ENCODE results near the gene ATP13A3.

The ATP13A3 gene

DNA sequence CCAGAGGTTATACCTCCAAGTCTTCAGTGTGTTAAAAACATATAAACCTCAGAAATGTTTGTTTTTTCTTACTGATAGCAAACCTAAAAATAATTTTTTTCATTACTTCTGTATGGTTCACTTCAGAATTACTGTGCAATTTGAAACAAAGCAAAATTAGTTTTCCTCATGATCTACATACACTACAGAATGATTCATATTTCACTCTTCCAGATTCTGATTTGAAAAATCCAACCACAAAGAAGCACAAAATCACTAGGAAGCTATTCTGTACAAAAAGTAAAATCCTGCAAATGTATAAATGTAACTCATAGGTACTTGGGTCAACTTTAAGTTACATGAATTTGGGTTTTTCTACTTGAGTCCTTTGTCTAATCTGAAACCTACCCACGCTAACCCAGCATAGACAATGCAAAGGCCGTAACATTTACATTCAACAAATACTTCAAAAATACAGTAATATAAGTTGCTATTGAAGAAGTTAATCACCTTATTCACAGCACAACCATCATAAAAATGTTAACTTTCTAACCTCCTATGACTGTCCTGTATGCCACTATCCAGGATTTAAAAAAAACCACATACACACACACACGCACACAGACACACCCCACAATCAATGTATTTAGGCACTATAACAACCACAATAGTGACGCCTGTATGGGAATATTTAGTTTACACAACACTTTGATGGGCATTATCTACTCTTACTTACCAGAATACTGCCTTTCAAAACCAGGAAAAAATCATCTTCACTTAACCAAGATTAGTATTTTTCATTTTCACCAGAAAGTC lies 11.5 kb downstream of the ATP13A3 start:
- DNase-seq (ENCODE audit: low read depth), result no peak
- TF ChIP-seq, protein P1, sequence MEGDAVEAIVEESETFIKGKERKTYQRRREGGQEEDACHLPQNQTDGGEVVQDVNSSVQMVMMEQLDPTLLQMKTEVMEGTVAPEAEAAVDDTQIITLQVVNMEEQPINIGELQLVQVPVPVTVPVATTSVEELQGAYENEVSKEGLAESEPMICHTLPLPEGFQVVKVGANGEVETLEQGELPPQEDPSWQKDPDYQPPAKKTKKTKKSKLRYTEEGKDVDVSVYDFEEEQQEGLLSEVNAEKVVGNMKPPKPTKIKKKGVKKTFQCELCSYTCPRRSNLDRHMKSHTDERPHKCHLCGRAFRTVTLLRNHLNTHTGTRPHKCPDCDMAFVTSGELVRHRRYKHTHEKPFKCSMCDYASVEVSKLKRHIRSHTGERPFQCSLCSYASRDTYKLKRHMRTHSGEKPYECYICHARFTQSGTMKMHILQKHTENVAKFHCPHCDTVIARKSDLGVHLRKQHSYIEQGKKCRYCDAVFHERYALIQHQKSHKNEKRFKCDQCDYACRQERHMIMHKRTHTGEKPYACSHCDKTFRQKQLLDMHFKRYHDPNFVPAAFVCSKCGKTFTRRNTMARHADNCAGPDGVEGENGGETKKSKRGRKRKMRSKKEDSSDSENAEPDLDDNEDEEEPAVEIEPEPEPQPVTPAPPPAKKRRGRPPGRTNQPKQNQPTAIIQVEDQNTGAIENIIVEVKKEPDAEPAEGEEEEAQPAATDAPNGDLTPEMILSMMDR (conservative IDR thresholded peaks at IDR 0.05; ENCODE audit: low read length), result no peak
- no peak overlapping the region for H3K4me3 ChIP-seq (ENCODE audit: low read length)

DNA sequence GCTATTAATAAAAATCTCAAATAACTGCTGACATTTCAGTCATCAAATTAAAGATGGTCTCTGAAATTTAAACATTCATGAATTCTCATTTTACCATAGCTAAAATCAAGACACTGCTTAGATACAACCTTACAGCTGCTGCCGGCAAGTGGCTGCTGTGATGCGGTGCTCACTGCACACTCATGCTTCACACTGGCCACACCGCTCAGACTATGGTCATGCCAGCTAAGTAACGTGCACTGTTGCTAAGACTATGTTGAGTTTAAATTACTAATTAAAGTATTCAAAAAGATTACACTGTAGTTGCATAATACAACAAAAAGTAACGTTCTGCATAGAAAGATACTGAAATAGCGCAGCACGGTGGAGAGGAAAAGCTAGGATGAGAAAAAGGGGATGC lies 12.1 kb downstream of the ATP13A3 start:
- TF ChIP-seq, protein P1 (conservative IDR thresholded peaks at IDR 0.05; ENCODE audit: low read length), result no peak
- H3K4me3 ChIP-seq (ENCODE audit: low read length), result no peak overlapping the region
- peak; percentile 42 for DNase-seq (ENCODE audit: low read depth)

DNA sequence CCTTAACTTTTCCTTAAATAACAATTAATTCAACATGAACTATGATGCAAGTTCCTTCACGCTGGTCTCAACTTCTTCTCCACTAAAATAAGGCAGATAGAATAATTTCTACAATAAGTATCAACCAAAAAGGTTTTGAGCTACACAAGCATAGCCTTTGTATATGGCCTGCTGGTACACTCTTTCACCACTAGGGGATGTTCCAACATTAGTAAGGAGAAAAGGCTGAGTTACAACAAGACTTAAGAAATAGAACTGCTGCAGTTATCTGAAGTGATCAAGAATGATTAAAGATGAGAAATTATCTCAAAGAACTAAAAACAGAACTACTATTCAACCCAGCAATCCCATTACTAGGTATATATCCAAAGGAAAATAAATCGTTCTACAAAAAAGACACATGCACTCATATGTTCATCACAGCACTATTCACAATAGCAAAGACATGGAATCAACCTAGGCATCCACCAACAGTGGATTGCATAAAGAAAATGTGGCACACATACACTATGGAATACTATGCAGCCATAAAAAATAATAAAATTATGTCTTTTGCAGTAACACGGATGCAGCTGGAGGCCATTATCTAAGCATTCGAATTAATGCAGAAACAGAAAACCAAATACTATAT lies 14.4 kb downstream of the ATP13A3 start:
- no peak overlapping the region for H3K4me3 ChIP-seq (ENCODE audit: low read length)
- TF ChIP-seq, protein P1 (conservative IDR thresholded peaks at IDR 0.05; ENCODE audit: low read length), result peak; percentile 100
- peak; percentile 78 for DNase-seq (ENCODE audit: low read depth)

DNA sequence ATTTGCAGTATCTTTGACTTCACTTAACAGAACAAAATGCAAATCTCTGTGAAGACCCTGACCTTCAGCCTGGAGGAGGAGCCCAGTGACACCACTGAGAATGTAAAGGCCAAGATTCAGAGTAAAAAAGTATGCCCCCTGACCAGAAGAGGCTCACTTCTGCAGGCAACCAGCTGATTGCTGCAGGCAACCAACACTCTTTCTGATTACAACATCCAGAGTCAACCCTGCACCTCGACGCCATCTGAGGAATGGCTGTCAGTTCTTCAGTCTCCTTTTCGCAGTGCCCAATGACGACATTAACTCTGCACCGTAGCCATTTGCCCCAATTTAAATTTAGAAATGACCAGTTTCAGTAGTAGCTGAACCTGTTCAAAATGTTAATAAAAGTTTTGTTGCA lies 14.9 kb downstream of the ATP13A3 start:
- TF ChIP-seq, protein P1 (conservative IDR thresholded peaks at IDR 0.05; ENCODE audit: low read length), result no peak
- DNase-seq (ENCODE audit: low read depth), result no peak
- no peak overlapping the region for H3K4me3 ChIP-seq (ENCODE audit: low read length)

DNA sequence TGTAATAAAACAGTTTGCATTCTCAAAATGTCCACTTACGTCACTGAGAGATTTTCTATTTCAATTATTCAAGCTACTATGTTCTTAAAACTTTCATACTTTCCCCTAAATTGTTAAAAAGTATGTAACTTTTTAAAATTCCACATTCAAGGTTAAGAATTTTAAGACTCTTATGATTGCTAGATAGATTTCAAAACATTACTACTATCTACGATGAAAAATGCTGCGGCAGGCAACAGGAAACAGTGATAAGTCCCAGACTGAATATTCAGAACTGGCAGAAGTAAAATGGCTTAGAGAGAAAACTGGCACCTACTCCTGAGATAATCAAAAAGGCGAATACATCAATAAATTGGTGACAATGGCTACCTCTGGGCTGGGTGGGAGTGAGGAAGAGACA lies 16.2 kb downstream of the ATP13A3 start:
- TF ChIP-seq, protein P1 (conservative IDR thresholded peaks at IDR 0.05; ENCODE audit: low read length), result no peak
- DNase-seq (ENCODE audit: low read depth), result no peak
- H3K4me3 ChIP-seq (ENCODE audit: low read length), result no peak overlapping the region

DNA sequence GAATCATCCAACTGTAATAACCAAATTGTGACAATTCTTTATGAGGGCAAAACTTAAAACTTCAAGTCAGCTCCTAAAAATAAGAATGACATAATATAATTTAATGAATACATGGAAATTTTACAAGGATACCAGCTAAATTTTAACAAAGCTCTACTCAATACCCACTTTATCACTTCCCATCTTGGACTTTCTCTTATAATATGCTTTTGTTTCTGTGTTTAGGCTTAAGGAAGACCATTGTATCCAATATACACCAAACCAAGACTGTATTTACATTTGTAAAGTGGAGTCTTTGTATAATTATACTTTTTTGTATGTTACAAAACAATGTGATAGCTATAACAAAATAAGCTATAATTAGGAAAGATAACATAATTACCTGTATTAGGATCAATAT lies 16.8 kb downstream of the ATP13A3 start:
- DNase-seq (ENCODE audit: low read depth), result no peak
- no peak overlapping the region for H3K4me3 ChIP-seq (ENCODE audit: low read length)
- TF ChIP-seq, protein P1 (conservative IDR thresholded peaks at IDR 0.05; ENCODE audit: low read length), result no peak

DNA sequence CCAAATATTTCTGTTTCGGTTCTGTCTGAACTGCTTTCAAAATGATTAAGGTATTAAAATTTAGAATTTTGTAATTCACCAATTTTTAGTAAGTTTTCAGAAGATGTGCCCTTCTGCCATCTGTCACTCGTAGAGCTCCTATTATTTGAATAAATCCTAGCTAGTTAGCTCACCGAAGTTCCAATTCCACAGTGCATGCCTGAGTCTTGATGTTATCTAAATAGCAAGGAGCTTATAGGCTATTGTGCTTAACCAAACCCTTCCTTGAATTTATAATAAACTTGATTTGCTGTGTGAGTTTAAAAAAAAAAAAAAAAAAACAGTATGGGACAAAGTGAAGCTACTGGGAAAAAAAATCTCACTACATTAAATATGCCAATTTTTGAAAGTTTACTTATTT lies 18.7 kb downstream of the ATP13A3 start:
- TF ChIP-seq, protein P1 (conservative IDR thresholded peaks at IDR 0.05; ENCODE audit: low read length), result no peak
- peak; percentile 33 for DNase-seq (ENCODE audit: low read depth)
- H3K4me3 ChIP-seq (ENCODE audit: low read length), result no peak overlapping the region
